ENCODE data around the gene KIF26B. TPM values are rescaled to one million over a fixed set of nuclear protein-coding genes. Genes with fewer than 3 reads are reported as not detected.

Gene KIF26B
- polyA plus RNA-seq, 1 of the 3 experiments (the other 2 are of a cell fraction) = 2.6 TPM

DNA sequence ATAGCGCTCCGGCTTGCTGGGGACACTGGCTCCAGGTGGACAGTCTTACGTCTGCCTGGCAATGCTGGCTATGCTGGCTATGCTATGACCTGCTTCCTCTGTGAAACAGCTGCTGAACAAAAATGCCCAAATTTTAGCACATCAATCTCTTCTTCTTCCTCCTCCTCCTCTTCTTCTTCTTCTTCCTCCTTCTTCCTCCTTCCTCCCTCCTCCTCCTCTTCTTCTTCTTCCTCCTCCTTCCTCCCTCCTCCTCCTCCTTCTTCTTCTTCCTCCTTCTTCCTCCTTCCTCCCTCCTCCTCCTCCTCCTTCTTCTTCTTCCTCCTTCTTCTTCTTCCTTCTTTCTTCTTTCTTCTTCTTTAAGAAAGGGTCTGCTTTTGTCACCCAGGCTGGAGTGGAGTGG lies 401.3 kb downstream of the KIF26B start:
- Histone ChIP-seq H3K9me2 (no peaks in the 10 kb centered on the region), H3K9ac (no peak overlapping the region), H3K27me3 (ENCODE audit: insufficient read depth) (no peaks in the 10 kb centered on the region), H3F3A (replicated peaks; ENCODE audit: insufficient read depth) (no peaks in the 10 kb centered on the region), H3K9me3 (no peaks in the 10 kb centered on the region), H3K36me3 (replicated peaks in 1 of 2; ENCODE audit: control insufficient read depth in 1 of 2, insufficient read depth in 2 of 2, low read length in 1 of 2) (peaks cover 0 to 11% of the 10 kb centered on the region in 2 experiments), H3K27ac (ENCODE audit: low read depth in 2 of 2, low read length in 1 of 2) (no peak overlapping the region), H4K20me1 (ENCODE audit: insufficient read depth) (no peaks in the 10 kb centered on the region), H2AFZ (ENCODE audit: low read depth) (no peak overlapping the region), H3K79me2 (ENCODE audit: insufficient read depth) (no peaks in the 10 kb centered on the region), H3K4me2 (no peak overlapping the region), H3K4me3 (ENCODE audit: low read depth in 2 of 2, low read length in 1 of 2) (no peak overlapping the region), H3K4me1 (ENCODE audit: control insufficient read depth in 1 of 2, insufficient read depth in 2 of 2, low read depth in 1 of 2, low read length in 1 of 2) (peaks cover 0 to 18% of the 10 kb centered on the region in 2 experiments; a peak in 1 of 4 replicates)
- ChIA-PET POLR2A (no interaction called here), CTCF (no interaction called here)
- DNase-seq = no peak
- 90% methylated on average over 3 of the region's 3 CpGs for WGBS (ENCODE audit: low lambda C conversion rate)
- TF ChIP-seq SMC3 (IDR thresholded peaks at IDR 0.05; ENCODE audit: low read depth, low read length) = no peak
- no peak for TF ChIP-seq TAF1 (IDR thresholded peaks at IDR 0.05; ENCODE audit: borderline replicate concordance, low read depth, low read length)
- TF ChIP-seq, protein P1, sequence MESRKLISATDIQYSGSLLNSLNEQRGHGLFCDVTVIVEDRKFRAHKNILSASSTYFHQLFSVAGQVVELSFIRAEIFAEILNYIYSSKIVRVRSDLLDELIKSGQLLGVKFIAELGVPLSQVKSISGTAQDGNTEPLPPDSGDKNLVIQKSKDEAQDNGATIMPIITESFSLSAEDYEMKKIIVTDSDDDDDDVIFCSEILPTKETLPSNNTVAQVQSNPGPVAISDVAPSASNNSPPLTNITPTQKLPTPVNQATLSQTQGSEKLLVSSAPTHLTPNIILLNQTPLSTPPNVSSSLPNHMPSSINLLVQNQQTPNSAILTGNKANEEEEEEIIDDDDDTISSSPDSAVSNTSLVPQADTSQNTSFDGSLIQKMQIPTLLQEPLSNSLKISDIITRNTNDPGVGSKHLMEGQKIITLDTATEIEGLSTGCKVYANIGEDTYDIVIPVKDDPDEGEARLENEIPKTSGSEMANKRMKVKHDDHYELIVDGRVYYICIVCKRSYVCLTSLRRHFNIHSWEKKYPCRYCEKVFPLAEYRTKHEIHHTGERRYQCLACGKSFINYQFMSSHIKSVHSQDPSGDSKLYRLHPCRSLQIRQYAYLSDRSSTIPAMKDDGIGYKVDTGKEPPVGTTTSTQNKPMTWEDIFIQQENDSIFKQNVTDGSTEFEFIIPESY (IDR thresholded peaks at IDR 0.05; ENCODE audit: borderline replicate concordance, low read depth) = no peak
- no peak for TF ChIP-seq ELF1 (IDR thresholded peaks at IDR 0.05)
- TF ChIP-seq POLR2AphosphoS5 (IDR thresholded peaks at IDR 0.05; ENCODE audit: low read depth, low read length) = no peak
- no peak for TF ChIP-seq TEAD4 (IDR thresholded peaks at IDR 0.05; ENCODE audit: borderline replicate concordance, insufficient read depth)
- TF ChIP-seq SIN3A (IDR thresholded peaks at IDR 0.05; ENCODE audit: borderline replicate concordance, low read depth, low read length) = no peak
- TF ChIP-seq RXRA (IDR thresholded peaks at IDR 0.05; ENCODE audit: borderline replicate concordance, low read depth) = no peak
- TF ChIP-seq TCF12 (IDR thresholded peaks at IDR 0.05) = no peak
- TF ChIP-seq RCOR1 (IDR thresholded peaks at IDR 0.05; ENCODE audit: low read length) = no peak
- no peak for TF ChIP-seq FOXJ3 (CRISPR knock-in tag; IDR thresholded peaks at IDR 0.05)
- no peak for TF ChIP-seq MEF2A (IDR thresholded peaks at IDR 0.05; ENCODE audit: borderline replicate concordance, low read depth)
- no peak for TF ChIP-seq GABPA (IDR thresholded peaks at IDR 0.05; ENCODE audit: low read depth)
- TF ChIP-seq EP300 (IDR thresholded peaks at IDR 0.05; ENCODE audit: borderline replicate concordance in 1 of 2, low read depth in 1 of 2, low read length in 1 of 2) = no peak
- TF ChIP-seq GATA2 (CRISPR knock-in tag; IDR thresholded peaks at IDR 0.05) = no peak
- TF ChIP-seq YY1 (IDR thresholded peaks at IDR 0.05; ENCODE audit: low read depth) = no peak

DNA sequence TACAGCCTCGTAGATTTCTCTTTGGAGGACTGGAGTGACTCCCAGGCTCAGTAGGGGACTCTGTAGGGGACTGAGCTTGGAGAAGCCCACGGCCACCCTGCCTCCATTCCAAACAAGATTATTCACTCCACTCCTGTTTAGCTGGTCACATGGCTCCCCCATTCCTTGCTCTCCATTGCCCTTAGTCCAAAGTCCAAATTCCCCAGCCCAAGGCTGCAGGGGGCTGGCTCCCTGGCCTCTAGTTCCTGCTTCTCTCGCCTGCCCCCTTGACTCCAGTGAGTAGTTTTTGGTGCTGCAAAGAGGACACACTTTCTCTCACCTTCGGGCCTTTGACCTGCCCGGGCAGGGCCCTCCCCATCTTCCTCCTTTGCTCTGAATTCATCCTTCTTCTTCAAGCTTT lies 403.3 kb downstream of the KIF26B start:
- no peak overlapping the region for H3K4me3 ChIP-seq (ENCODE audit: low read depth in 2 of 2, low read length in 1 of 2)
- CTCF ChIA-PET = interaction anchor here (0.6 to 1.0 kb wide), 2 partner anchors 23 to 123 kb away, joined by 3 read pairs; no protein-coding TSS in a partner anchor
- TF ChIP-seq FOXM1 (IDR thresholded peaks at IDR 0.05; ENCODE audit: low read depth) = no peak
- TF ChIP-seq CTCF (IDR thresholded peaks at IDR 0.05) = no peak
- no peak for TF ChIP-seq RFX5 (IDR thresholded peaks at IDR 0.05; ENCODE audit: low read length)
- no peak for TF ChIP-seq MXI1 (IDR thresholded peaks at IDR 0.05; ENCODE audit: low read depth, low read length)
- TF ChIP-seq TCF12 (IDR thresholded peaks at IDR 0.05) = no peak
- TF ChIP-seq ELF1 (IDR thresholded peaks at IDR 0.05) = no peak
- TF ChIP-seq, protein P2, sequence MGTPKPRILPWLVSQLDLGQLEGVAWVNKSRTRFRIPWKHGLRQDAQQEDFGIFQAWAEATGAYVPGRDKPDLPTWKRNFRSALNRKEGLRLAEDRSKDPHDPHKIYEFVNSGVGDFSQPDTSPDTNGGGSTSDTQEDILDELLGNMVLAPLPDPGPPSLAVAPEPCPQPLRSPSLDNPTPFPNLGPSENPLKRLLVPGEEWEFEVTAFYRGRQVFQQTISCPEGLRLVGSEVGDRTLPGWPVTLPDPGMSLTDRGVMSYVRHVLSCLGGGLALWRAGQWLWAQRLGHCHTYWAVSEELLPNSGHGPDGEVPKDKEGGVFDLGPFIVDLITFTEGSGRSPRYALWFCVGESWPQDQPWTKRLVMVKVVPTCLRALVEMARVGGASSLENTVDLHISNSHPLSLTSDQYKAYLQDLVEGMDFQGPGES (IDR thresholded peaks at IDR 0.05; ENCODE audit: low read depth, low read length) = no peak
- TF ChIP-seq, protein P3, sequence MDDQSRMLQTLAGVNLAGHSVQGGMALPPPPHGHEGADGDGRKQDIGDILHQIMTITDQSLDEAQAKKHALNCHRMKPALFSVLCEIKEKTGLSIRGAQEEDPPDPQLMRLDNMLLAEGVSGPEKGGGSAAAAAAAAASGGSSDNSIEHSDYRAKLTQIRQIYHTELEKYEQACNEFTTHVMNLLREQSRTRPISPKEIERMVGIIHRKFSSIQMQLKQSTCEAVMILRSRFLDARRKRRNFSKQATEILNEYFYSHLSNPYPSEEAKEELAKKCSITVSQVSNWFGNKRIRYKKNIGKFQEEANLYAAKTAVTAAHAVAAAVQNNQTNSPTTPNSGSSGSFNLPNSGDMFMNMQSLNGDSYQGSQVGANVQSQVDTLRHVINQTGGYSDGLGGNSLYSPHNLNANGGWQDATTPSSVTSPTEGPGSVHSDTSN (IDR thresholded peaks at IDR 0.05) = no peak
- TF ChIP-seq TAF1 (IDR thresholded peaks at IDR 0.05; ENCODE audit: borderline replicate concordance, low read depth, low read length) = no peak
- no peak for TF ChIP-seq EP300 (IDR thresholded peaks at IDR 0.05; ENCODE audit: borderline replicate concordance in 1 of 2, low read depth in 1 of 2, low read length in 1 of 2)

More for the DNA sequence above, 403.3 kb downstream of the KIF26B start:
- no peaks in the 10 kb centered on the region for H3K27me3 ChIP-seq (ENCODE audit: insufficient read depth)
- no peaks in the 10 kb centered on the region for H3K9me3 ChIP-seq
- POLR2A ChIA-PET = no interaction called here
- no peak overlapping the region for H2AFZ ChIP-seq (ENCODE audit: low read depth)
- peaks cover 0 to 26% of the 10 kb centered on the region in 2 experiments; a peak in 1 of 4 replicates for H3K4me1 ChIP-seq (ENCODE audit: control insufficient read depth in 1 of 2, insufficient read depth in 2 of 2, low read depth in 1 of 2, low read length in 1 of 2)
- no peak overlapping the region for H3K4me2 ChIP-seq
- H3K79me2 ChIP-seq (ENCODE audit: insufficient read depth) = no peaks in the 10 kb centered on the region
- H4K20me1 ChIP-seq (ENCODE audit: insufficient read depth) = no peaks in the 10 kb centered on the region
- H3K27ac ChIP-seq (ENCODE audit: low read depth in 2 of 2, low read length in 1 of 2) = no peak overlapping the region; a peak in 1 of 4 replicates
- no peak overlapping the region for H3K9ac ChIP-seq
- WGBS (ENCODE audit: low lambda C conversion rate) = 70% methylated on average over 4 of the region's 5 CpGs
- no peaks in the 10 kb centered on the region for H3F3A ChIP-seq (replicated peaks; ENCODE audit: insufficient read depth)
- H3K9me2 ChIP-seq = no peaks in the 10 kb centered on the region
- DNase-seq = no peak
- peaks cover 0 to 13% of the 10 kb centered on the region in 2 experiments for H3K36me3 ChIP-seq (replicated peaks in 1 of 2; ENCODE audit: control insufficient read depth in 1 of 2, insufficient read depth in 2 of 2, low read length in 1 of 2)

Data from SK-N-SH (cell line).